Retina (tissue), 1 donor: ENCODE data around the gene WBP11.
A peak's percentile ranks its signal among the peaks of the same experiment; 100 is the strongest.

Experiments used
- DNase-seq: peaks from one replicate; pipeline ENCODE4 v3.0.0-alpha.2; 2016

Gene WBP11

GRCh38 chr12:14814014-14814413 is 10.7 kb upstream of the WBP11 start, which contains the start of gene SMCO3:
SMCO3 (minus strand) TSS chr12:14814182; CDS start chr12:14806680, 7,502 bp downstream.
- DNase-seq: no peak

DNA sequence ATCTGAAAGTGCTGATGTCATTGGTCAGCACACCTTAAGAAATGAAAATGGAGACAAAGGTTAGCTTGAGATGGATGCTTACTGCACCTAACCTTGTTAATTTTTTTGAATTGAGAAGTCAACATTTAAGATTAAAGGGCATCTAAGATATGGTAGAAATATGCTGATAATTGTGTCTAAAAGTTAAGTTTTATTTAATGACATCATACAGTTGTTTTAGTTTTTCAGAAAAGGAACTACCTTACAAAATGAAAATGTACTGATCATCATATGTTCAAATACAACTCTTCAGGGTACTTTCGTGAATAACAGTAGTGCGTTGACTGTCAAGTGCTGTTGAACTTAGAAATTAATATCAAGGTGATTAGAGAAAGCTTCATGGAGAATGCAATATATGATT is 8.2 kb upstream of the WBP11 start:
- DNase-seq: no peak

- DNase-seq: no peak
Measured at GRCh38 chr12:14810953-14811483, 7.7 kb upstream of the WBP11 start.

DNA sequence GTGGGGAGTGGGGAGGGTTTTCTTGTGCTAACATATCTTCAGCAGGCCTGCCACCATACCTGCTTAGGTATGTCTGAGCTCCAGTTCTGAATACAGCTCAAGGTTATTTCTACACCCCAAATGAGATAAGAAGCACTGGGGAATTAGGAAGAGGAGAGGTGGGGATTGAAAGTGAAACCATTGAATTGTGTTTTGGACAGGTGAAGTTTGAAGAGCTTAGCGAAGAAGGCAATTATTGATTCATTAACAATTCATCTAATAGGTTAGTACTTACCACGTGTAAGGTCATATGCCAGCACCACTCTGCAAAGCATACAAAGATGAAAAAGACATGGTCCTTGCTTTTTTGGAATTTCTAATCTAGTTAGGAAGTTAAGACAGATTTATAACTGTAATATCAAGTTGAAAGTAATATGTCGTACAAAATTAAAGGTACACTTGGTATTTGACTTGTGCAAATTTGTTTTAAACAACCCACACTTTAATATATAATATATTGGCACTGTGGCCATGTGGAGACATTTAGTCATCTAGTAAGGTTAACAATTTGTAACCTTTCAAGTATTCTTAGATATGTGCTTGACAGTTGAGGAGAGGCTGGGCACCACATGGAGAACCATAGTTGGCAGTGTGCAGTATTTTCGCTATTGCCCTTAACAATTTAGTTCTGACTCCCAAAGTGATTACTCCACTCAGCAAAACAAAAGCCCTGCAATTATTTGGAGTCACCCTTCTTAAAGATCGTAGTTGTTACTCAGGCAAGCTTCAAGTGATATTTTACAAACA is 7.1 kb upstream of the WBP11 start:
- no peak for DNase-seq

- DNase-seq: no peak
Measured at GRCh38 chr12:14803830-14804160, 517 bp upstream of the WBP11 start.

DNA sequence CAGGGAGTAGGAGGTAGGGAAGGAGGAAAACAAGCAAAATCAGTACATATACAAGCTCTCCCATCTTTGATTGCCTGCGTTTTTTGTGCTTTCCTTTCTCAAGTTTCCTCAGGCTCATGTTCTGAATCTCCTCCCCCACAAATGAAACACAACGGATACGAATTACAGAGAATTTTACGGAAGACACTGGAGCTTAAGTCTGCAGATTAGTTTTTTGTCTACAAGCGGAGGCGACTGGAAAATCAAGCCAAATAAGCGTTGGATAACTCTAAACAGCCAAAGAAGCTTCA is 612 bp downstream of the WBP11 start:
- no peak for DNase-seq

DNA sequence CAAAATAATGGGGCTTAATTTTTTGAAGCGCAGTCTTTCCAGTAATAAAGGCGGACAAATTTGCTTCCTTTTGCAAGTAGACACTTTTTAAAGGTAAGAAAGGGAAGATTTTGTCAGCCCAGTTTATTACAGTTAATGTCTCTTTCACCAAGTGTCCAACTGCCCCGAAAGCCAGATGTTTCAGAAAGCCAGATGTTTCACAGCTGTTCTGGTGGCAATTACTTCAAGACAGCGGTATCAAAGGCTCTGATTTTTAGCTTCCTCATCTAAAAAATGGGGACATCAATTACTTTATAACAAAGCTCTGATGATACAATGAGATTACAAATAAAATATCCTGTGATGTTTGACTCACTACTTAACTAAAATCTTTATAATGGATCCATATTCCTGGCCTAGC is 1.0 kb downstream of the WBP11 start:
- DNase-seq: no peak

- no peak for DNase-seq
Measured at GRCh38 chr12:14795028-14795448, 8.2 kb downstream of the WBP11 start.

DNA sequence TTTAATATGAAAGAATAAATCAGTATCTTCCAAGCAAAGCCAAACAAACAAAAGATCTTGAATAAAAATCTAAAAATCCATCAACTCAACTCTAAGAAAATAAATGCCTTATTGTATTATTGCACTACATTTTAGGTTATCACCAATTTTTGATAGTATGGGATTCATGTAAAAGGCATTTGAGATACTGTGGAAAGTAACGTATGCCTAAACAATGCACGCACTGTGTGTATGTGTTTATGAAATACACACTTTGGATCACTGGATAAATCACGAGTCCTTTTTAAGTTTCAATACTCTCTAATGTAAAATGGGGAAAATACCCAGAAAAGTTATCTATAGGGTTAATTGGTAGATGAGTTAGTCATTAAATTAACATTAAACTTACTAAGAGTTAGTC is 17.7 kb downstream of the WBP11 start:
- no peak for DNase-seq

DNA sequence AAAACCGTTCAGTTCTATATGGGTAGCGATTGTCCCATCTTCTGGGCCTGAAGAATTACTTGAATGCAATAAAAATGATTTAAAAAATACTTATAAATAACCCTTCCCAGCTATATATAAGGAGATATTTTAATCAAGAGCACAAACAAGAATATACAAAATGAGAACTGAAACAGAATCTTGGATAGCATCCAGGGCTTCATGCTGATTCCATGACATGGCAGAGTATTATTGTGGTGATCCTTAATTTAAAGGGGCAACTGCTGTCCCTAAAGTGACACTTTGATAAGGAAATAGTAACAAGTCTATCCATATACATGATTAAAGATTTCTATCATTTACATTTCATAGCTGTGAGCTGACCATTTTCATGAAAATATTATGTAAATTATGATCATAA is 18.8 kb downstream of the WBP11 start:
- DNase-seq: no peak

DNA sequence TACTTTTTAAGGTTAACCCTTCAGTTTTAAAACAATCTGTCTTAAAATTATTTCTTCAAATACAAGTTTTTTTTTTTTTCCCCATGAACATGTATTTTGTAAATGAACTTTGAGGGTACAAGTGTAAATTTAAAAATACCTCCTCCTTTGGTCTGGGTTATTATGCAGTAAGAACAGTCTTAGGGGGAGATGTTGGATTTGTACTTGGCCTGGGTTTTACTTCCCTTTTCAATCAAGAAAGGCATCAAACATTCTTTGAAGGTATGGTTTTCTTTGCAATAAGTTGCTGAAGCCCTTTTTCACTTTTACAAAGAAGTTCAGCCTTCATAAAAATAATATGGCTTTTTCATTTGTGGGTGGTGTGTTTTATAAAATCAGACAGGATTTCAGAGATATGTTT is 20.5 kb downstream of the WBP11 start:
- no peak for DNase-seq

DNA sequence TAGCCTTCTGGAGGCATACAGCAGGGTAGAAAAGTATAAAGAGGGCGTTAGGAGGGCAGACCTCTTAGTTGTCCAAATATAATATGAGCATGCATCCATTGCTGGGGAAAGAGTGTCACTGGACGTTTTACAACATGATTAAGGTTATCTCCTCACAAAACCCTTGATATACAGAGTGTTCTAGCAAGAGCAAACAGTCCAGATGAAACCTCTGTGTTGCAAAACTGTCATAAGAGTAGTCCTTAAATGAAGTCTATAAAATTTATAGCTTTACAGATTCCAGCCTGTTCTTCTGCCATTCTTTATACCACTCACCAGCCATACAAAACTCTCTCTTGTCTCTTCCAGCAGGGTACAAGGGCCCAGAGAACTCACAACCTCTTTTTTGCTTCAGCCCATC is 21.7 kb downstream of the WBP11 start:
- no peak for DNase-seq

GRCh38 chr12:14780859-14781258 is 22.4 kb downstream of the WBP11 start:
- no peak for DNase-seq

- no peak for DNase-seq
Measured at GRCh38 chr12:14779834-14780233, 23.4 kb downstream of the WBP11 start.

DNA sequence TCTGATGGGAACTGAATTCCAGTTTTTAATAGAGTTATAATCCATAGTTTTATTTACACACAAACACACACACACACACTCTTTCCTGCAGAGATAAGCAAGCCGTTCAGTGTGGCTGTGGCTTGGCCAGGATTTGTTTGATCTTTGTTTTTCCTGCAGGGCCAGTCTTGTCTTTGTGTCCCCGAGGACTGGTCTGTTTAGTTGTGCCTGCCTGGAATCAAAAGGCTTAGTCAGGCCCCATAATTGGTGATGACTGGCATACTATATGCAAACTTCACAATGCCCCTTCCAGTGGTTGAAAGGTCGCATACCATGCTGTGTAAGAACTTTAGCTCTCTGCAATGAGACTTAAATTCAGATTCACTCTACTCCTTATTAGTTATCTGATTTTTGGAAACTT is 26.0 kb downstream of the WBP11 start:
- DNase-seq: peak; percentile 15

DNA sequence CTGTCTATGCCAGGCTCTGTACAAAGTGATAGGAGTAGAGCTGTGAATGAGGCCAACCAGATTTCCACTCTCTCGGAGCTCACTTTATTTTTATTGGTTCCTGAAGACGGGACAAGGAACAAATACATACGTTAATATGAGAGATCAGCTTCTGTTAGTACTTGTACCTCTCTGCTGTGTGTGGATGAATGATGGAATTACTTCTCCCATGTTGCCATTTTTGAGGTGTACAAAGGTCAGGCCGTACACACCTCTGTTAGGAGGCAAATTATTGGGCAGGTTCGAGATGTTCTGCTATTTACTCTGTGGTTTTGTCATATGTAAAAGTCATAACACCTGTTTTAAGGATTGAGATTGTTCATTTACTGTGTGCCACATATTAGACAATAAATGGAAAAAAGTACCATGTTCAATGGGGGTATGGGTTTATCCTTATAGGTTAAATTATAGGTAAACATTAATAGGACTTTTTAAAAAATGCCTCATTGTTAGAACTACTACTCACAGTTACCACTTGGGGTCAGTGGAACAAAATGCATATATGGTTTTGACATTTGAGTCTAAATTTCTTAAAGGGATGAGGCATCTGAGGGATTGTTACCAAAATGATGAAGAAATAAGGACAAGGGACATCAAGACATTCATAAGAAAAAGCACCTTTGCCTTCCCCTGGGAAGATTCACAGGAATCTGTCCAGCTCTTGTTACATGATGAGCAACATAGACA is 26.9 kb downstream of the WBP11 start:
- DNase-seq: no peak

- no peak for DNase-seq
Measured at GRCh38 chr12:14775636-14775980, 27.7 kb downstream of the WBP11 start.

DNA sequence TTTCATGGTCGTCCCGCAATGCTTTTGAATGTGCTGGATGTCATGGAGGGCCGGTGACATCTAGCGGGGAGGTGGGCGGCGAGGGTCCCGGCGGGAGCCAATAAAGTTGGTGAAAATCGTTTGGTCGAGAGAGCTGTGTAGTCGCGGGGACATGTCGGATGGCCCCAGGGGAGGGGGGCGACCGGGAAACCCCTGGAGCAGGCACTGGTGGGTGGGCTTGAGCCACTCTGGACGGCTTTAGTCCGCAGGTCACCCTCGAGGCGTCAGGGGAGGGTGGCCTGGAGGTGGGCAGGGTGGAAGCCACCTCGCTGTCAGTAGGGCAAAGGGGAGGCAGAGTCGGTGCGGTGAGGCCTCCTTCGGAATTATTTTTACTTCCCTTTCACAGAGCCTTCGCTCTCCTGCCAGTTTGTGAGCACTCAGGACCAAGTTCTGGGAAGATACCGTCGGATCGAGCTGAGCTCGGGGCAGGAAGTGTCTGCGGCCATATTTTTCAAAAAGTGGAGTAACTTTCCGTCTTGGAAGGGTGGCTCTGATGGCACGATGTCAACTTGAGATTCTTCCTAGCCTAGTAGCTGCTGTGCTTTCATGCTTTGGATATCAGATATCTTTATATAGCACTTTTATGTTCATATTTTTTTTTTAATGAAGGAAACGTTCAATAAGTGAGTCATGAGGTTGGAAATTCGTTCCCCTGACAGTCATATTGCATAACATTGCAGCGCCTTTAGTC is 28.2 kb downstream of the WBP11 start:
- DNase-seq: no peak

DNA sequence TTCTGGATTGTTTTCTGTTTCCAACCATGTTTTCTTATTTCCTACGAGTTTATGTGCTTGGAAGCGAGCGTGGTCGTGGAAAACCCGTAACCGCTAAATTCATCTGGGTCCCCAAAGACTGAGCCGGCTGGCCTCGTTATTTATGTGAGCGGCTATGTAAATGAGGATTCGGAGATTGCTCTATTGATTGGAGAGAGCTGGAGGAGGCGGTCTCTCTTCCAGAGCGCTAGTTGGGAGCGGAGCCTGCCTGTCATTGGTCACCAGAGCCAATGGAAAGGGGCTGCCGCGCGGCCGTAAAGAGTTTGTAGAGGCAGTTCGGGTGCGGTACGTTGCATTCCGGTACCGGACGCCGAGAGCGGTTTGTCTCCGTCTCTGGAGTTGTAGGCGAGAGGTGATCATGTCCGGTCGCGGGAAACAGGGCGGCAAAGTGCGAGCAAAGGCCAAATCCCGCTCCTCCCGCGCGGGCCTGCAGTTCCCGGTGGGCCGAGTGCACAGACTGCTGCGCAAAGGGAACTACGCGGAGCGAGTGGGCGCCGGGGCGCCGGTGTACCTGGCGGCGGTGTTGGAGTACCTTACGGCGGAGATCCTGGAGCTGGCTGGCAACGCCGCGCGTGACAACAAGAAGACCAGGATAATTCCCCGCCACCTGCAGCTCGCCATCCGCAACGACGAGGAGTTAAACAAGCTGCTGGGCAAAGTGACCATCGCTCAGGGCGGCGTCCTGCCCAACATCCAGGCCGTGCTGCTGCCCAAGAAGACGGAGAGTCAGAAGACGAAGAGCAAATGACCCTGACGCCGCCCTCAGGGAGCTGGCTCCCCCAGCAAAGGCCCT is 29.0 kb downstream of the WBP11 start:
- peak; percentile 95 for DNase-seq

GRCh38 chr12:14773685-14774073 is 29.6 kb downstream of the WBP11 start:
- no peak for DNase-seq

DNA sequence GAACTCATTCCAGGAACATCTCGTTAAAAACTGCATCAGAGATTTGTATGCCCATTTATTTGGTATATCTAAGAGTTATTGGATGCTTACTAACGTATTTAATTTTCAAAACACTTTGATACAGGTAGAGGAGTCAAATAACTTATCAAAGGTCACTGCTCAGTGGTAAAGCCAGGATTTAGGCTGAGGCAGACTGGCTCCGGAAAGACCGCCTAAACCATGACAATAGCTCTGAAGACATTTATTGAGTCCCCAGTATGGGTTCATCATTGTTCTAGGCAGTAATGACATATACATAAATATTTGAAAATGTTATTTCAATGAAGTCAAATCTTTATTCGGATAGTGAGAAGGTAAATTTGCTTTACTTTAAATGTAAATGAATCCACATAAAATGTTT is 30.3 kb downstream of the WBP11 start:
- no peak for DNase-seq

DNA sequence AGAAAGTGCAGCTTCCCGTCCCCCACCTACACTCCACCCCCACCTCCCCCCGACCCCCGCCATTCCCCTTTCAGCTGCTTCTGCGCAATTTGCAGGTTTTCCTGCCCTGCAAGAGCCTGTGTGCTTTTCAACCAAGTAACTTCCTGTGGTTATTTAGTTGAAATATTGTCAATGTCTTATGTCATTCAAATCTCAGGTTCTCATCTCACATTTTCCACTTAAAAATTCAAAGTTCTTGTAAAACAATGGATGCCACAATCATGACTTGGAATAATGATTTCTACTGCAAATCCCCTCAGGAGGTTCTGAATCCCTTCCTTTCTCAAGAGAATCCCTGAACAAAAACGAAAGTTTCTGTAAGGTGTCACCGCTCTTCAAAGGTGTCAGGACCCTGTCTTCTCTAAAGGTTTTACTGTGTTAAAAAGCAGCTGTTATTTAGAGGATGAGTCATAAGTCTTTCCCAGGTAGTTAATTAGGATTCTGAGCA is 31.6 kb downstream of the WBP11 start:
- DNase-seq: peak; percentile 12
